GM19240 (cell line): ENCODE measurements around the gene SELPLG.
"Not testable (repeated sequence)": the region's sequence is repeated elsewhere in the genome, so short reads cannot be mapped to it uniquely, and the experiment has no call there.

Experiments
- DNase-seq: peaks from one replicate; pipeline ENCODE4 v3.0.0; 2011; ENCODE audit warnings: low spot score; ENCODE audit not compliant: insufficient read length

The SELPLG gene

DNA sequence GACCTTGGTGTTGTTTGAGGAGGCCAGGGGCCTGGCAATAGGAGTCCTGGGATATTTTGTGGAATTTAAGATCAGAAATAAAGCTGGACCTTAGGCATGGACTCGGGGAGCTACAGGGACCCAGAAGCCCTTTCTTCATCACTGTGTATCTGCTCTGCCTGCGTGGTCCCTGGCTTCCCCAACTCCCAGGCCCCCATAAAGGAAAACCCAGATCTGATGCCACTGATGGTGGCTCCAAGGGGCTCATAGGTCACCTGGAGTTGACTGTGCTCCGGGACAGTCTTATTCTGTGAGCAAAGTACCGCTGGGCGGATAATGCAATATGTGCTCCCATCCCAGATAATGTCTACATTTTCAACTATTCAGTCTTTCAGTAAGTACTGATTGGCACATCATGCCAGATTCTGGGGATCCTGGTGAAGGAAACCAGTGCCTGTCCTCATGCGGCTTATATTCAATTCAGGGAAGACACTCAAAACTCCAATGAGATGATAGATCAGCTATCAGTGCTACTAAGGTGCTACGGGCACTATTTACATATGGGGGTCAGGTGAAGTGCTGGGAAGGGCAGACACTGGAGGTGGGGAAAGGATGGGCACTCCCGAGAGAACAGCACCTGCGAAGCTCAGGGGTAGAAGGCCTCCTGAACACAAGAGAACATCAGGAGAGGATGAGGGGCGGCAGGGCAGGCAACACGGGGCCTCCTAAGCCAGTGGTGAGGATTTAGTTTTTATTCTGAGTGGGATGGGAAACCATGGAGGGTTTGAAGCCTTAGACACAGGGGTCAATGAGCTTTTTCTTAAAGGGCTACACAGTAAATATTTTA lies 5.5 kb upstream of the SELPLG start:
- no peak for DNase-seq

DNA sequence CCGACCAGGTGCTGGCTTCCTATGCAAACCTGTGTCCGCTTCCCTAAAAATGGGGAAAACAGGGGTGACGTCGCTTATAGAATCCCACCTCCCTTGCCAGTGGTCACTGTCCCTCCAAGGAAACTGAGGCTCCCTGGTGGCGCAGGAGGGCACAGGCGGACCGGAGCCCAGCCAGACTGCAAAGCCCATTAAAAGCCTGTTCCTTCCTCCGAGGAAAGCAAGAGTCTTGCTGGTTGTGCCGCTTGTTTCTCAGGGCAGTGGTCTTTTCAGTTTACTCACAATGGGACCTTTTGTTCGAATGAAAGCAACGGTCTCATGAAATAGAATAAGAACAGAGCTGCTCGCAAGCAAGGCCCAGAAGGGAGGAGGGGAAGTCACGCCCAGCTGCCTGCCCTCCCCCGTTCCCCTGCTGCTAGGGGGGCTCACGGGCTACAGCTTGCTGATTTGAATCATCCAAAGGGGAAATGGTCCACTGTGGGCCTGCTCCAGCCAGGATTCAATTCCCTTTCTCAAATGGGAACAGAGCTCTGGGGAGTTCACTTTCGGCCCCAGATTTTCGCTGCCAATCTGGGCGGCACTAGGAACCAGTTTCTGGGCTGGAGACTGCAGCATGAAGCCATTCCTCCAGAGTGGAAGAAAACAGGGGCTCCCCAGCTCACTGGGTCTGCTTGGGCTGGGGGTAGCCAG lies 4.6 kb upstream of the SELPLG start:
- DNase-seq: no peak

GRCh38 chr12:108637222-108637971 lies 3.7 kb upstream of the SELPLG start:
- DNase-seq: no peak

- no peak for DNase-seq
These were observed 2.5 kb upstream of the SELPLG start for GRCh38 chr12:108635997-108636808.

DNA sequence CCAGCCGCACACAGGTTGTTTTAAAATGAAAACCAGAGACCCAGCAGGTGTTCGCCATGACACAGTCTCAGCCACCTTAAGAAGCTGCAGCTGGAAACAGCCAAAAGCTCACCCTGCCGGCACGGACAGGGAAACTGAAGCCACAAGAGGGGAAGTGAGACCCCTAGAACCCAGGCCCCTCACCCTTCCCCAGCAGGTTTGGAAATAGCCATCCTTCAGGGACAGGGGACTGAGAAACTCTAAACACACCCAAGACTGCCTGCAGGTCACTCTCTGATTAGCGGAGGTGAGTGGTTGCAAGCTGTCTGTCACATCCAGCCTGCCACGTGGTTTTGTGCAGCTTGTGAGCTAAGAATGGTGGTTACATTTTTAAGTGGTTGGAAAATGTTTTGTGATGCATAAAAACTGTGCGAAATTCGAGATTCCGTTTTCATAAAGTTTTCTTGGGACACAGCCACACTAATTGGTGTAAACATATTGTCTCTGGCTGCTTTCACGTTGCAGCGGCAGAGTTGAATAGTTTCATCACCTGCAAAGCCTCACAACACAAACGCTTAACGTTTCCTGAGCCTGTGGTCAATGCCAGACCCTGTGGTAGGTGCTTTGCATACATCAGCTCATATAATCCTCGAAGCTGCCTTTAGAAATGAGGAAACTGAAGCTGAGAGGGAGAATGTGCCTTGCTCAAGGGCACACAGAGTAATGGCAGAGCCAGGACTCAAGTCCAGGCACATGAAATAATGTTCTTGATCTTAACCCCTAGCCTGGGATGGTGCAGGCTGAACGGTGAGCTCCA lies 1.7 kb upstream of the SELPLG start:
- DNase-seq: peak; percentile 66

DNA sequence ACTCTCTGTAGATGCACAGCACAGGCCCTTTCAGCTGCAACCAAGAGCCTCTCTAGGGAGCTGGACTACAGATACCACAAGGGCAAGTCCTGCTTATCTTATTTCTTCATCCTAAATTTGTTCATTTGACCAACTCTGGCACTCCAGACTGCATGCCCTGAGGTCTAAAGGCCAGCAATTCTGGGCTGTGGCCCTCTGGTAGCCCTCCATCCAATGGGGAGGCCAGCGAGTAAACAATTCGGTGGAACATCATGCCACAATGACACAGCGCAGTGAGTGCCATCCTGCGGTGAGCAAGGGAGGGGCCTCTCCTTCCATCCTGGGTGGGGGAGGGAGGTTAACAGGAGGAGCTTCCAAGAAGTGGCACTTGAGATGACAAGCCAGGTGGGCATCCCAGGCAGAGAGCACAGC lies 652 bp upstream of the SELPLG start:
- no peak for DNase-seq

DNA sequence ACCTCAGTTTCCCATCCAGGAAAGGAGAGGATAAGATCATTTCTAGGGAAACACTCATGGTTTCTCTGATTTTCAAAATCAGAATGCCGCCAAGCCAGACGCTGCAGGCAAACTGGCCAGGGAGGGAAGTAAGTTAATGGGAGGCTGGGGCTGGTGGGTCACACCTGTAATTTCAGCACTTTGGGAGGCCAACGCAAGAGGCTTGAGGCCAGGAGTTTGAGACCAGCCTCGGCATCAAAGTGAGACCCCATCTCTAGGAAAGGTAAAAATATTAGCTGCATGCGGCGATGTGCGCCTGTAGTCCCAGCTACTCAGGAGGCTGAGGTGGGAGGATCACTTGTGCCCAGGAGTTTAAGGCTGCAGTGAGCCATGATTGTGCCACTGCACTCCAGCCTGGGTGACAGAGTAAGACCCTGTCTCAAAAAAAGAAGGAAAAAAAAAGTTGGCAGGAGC lies 587 bp downstream of the SELPLG start:
- no peak for DNase-seq

GRCh38 chr12:108631261-108631660 lies 2.4 kb downstream of the SELPLG start:
- not testable (repeated sequence) for DNase-seq

GRCh38 chr12:108630481-108631207 lies 3.0 kb downstream of the SELPLG start:
- no peak for DNase-seq

DNA sequence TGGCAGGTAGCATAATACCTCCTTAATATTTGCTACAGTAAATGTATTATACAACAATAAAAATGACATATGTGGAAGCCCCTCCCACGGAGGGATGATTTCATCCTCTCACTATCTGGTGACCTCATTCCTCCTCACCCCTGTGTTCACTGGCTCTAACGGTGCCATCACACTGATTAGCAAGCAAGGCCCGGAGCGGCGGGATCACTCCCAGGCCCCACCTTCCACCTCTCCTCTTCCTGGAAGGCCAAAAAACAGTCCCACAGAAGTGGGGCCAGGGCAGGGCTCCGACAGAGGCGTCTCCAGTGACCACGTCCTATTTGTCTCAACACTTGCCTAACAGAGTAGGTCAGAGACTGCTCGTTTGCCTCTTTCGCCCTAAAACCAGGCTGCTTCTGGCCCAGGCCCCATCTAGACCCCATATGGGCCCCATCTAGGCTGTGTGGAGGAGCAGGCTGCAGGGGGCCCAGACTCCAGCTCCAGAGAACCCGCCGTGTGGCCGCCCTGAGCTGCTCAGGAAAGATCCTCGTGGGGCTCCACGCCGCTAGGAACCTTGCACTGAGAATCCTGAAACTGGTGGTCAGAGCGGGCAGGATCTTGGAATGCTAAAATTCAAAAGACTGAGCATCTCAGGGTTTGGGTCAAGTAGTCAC lies 3.7 kb downstream of the SELPLG start:
- no peak for DNase-seq

- DNase-seq: no peak
These were observed 4.5 kb downstream of the SELPLG start for GRCh38 chr12:108629151-108629550.

- DNase-seq: no peak
These were observed 6.4 kb downstream of the SELPLG start for GRCh38 chr12:108627134-108627920.

- DNase-seq: no peak
These were observed 8.5 kb downstream of the SELPLG start for GRCh38 chr12:108625228-108625627.

DNA sequence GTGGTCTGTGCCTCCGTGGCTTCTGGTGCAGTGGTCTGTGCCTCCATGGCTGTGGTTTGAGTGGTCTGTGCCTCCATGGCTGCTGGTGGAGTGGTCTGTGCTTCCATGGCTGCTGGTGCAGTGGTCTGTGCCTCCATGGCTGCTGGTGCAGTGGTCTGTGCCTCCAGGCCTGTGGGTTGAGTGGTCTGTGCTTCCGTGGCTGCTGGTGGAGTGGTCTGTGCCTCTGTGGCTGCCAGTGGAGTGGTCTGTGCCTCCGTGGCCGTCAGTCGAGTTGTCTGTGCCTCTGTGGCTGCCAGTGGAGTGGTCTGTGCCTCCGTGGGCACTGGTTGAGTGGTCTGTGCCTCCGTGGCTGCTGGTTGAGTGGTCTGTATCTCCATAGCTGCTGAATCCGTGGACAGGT lies 10.1 kb downstream of the SELPLG start:
- no peak for DNase-seq

DNA sequence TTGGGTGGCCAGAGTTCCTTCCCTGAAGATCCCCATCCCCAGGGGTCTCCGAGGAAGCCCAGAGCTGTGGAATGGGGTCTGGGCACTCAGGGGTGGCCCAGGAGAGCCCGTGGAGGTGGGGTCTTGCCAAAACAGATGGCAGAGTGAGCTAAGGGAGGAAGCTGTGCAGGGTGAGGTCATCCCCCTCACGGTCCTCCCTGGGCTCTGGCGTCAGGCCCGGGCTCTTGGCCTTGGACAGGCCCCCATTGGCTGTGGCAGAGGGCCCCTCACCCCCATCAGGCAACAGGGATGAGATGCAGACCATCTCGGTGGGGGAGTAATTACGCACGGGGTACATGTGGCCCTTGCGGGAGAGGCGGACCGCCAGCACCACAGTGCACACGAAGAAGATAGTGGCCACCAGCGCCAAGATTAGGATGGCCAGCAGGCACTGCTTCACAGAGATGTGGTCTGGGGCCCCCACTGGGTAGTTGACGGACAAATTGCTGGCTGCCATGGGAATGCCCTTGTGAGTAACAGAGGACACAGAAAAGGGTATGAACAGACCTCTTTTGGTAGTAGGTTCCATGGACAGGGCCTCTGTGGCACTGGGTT lies 10.7 kb downstream of the SELPLG start:
- DNase-seq: no peak

- DNase-seq: no peak
These were observed 11.3 kb downstream of the SELPLG start for GRCh38 chr12:108622421-108622820.

DNA sequence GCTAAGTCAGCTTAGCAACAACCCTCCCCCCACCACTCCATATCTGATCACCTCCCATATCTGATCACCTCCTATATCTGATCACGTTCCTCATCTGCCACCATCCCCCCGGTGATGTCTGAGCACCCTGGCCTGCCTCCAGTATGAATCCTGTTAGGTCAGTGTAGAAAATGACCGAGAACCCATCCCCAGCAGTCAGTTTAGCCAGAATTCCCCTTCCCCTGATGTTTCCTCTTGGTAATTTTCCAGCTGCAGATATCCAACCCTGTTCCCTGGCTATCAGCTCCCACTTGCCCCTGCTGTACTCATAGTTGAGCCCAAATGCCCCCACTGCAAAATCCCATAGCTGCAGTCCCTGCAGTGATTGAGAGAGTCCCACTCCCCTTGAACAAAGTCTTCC lies 12.5 kb downstream of the SELPLG start:
- DNase-seq: no peak
